Esophagus squamous epithelium (tissue), 5 donors: ENCODE measurements around the gene ALDH8A1. TPM values are rescaled to one million over a fixed set of nuclear protein-coding genes. Genes with fewer than 3 reads are reported as not detected.

ENCODE experiments used
- DNase-seq: peaks from one replicate; lab custom pipeline; 2025; lab: John Stamatoyannopoulos, UW
- H3K27ac ChIP-seq, 4 donors: fragments of 200-600 bp; sonication (generic); one replicate each; pipeline ENCODE4 v1.5.1; 2016 to 2019; ENCODE audit warnings: mild to moderate bottlenecking in 1 of 4
- H3K27me3 ChIP-seq, 4 donors: fragments of 200-600 bp; sonication (generic); 1 replicate in 3 of 4; 2 replicates in 1 of 4; pipeline versions ENCODE4 v1.5.1 to v1.6.0; 2017 to 2021; ENCODE audit warnings: antibody characterized with exemption in 1 of 4
- H3K36me3 ChIP-seq, 3 donors: fragments of 200-600 bp; sonication (generic); one replicate each; pipeline ENCODE4 v1.5.1; 2016 to 2019
- H3K4me1 ChIP-seq, 3 donors: fragments of 200-600 bp; sonication (generic); one replicate each; pipeline ENCODE4 v1.5.1; 2017 to 2019
- H3K4me3 ChIP-seq, 4 donors: fragments of 200-600 bp; sonication (generic); 1 replicate in 3 of 4; 2 replicates in 1 of 4; pipeline ENCODE4 v1.5.1; 2016 to 2019; ENCODE audit warnings: mild to moderate bottlenecking in 2 of 4, moderate library complexity in 1 of 4
- H3K9me3 ChIP-seq, 3 donors: fragments of 200-600 bp; sonication (generic); one replicate each; pipeline ENCODE4 v1.5.1; 2016 to 2019
- POLR2A ChIP-seq, 4 donors: fragments of 450-650 bp; IDR thresholded peaks; one replicate each; pipeline ENCODE4 v1.6.1; 2017; ENCODE audit warnings: antibody characterized with exemption in 4 of 4, mild to moderate bottlenecking in 4 of 4, moderate library complexity in 3 of 4
- WGBS, 2 donors: methylation state at CpG; one replicate each; pipeline ENCODE4 v1.1.5; 2018; 5-methylcytosine and 5-hydroxymethylcytosine counted together
- intact Hi-C: fragments of 100-400 bp; cut with DNase I; formaldehyde crosslinking; loops from one replicate; pipeline ENCODE4 v1.15.0; 2022
- total RNA-seq, 4 donors: library from RNA; depleted of rRNA; stranded (reverse); fragments of >200 nt; gene quantifications; one replicate each; pipeline ENCODE4 v1.1.0, GENCODE V29; 2016
- TF ChIP-seq, protein P1 (sequence below), 6 experiments: fragments of 450-650 bp in 4 of 6; fragments of 200-600 bp in 2 of 6; sonication (generic) in 2 of 6; IDR thresholded peaks; one replicate each; pipeline ENCODE4 v1.5.1; 2016 to 2019; ENCODE audit warnings: antibody characterized with exemption in 6 of 6, mild to moderate bottlenecking in 4 of 6, moderate library complexity in 4 of 6
- donor health status: DM: yes; HTN: yes; CAD: no.

The ALDH8A1 gene
- total RNA-seq, 4 donors from 2014 or later: 0.13 to 0.76 (median 0.62) TPM; not detected in 1

DNA sequence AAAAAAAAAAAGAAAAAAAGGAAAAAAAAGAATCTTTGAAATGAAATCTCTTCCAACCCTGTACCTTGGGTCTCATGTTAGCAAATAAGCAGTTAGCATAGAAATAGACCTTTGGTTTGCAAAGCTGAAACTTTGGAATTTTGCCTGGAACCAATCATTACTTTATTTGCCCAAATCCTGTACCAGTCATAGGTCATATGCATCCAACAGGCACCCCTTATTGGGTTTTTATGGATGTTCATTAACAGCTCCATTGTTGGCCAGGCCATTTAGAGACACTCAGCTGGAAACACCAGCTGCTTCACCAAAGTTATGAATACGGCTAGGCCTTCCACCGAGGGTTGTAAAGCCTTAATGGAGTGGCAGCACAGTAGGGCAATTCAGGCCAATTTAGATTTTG is 53.0 kb downstream of the ALDH8A1 start:
- WGBS, 2 donors: 89 to 94% methylated on average over 2 of the region's 2 CpGs
- H3K9me3 ChIP-seq: peaks cover 0 to 8% (median 0%) of the 10 kb centered on the region in 3 donors
- no peaks in the 10 kb centered on the region for H3K36me3 ChIP-seq
- intact Hi-C loops: no loop called here
- no peak for DNase-seq
- no peak overlapping the region for H3K4me3 ChIP-seq
- H3K4me1 ChIP-seq: peaks cover 0 to 2% (median 0%) of the 10 kb centered on the region in 3 donors
- no peaks in the 10 kb centered on the region for H3K27me3 ChIP-seq
- no peak overlapping the region for H3K27ac ChIP-seq
- TF ChIP-seq POLR2A (IDR thresholded peaks at IDR 0.05): no peak
- TF ChIP-seq, protein P1, sequence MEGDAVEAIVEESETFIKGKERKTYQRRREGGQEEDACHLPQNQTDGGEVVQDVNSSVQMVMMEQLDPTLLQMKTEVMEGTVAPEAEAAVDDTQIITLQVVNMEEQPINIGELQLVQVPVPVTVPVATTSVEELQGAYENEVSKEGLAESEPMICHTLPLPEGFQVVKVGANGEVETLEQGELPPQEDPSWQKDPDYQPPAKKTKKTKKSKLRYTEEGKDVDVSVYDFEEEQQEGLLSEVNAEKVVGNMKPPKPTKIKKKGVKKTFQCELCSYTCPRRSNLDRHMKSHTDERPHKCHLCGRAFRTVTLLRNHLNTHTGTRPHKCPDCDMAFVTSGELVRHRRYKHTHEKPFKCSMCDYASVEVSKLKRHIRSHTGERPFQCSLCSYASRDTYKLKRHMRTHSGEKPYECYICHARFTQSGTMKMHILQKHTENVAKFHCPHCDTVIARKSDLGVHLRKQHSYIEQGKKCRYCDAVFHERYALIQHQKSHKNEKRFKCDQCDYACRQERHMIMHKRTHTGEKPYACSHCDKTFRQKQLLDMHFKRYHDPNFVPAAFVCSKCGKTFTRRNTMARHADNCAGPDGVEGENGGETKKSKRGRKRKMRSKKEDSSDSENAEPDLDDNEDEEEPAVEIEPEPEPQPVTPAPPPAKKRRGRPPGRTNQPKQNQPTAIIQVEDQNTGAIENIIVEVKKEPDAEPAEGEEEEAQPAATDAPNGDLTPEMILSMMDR (IDR thresholded peaks at IDR 0.05): no peak

DNA sequence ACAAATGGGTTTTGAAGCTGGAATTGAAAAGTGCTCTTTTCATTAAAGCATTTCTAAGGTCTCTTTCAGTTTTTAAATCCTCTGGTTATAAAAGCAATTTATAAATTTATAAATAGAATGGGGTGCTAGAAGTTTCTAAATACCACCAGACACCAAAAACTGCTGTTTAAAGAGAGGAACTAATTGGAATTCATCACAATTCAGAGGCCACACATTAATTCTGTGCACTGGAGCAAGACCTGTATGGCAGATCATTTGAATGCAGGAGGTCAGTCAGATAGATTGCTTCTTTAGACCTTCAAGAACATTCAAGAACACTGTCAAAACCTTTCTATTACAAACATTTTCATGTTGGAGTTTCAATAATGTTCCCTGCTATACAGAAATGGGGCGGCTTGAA is 55.1 kb downstream of the ALDH8A1 start:
- Histone ChIP-seq H3K9me3 (peaks cover 0 to 10% (median 0%) of the 10 kb centered on the region in 3 donors), H3K36me3 (no peaks in the 10 kb centered on the region), H3K4me3 (no peak overlapping the region), H3K27ac (no peak overlapping the region), H3K4me1 (no peaks in the 10 kb centered on the region), H3K27me3 (peaks cover 0 to 4% (median 0%) of the 10 kb centered on the region in 4 donors)
- intact Hi-C loops: no loop called here
- DNase-seq: no peak
- 40% methylated on average over 1 of the region's 1 CpG for WGBS, 2 donors
- TF ChIP-seq, protein P1 (IDR thresholded peaks at IDR 0.05): no peak
- no peak for TF ChIP-seq POLR2A (IDR thresholded peaks at IDR 0.05)

DNA sequence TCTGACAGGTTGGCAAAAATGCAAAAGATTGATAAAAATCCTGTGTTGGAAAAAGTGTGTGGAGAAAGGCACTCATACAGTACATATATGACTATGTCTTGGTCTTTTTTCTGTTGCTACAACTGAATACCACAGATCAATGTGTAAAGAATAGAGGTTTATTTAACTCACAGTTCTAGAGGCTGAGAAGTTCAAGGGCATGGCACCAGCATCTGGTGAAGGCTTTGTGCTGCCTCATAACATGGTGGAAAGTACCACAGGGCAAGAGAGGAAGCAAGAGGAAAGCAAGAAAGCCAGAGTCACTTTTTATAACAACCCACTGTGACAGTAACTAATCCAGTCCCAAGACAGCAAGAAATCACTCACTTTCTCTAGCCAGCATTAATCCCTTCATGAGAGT is 57.5 kb downstream of the ALDH8A1 start:
- Histone ChIP-seq H3K4me3 (no peak overlapping the region), H3K4me1 (no peaks in the 10 kb centered on the region), H3K27me3 (peaks cover 0 to 4% (median 0%) of the 10 kb centered on the region in 4 donors), H3K36me3 (no peaks in the 10 kb centered on the region), H3K27ac (no peak overlapping the region), H3K9me3 (peaks cover 0 to 10% (median 0%) of the 10 kb centered on the region in 3 donors)
- intact Hi-C loops: no loop called here
- no peak for DNase-seq
- TF ChIP-seq, protein P1 (IDR thresholded peaks at IDR 0.05): no peak
- TF ChIP-seq POLR2A (IDR thresholded peaks at IDR 0.05): no peak

DNA sequence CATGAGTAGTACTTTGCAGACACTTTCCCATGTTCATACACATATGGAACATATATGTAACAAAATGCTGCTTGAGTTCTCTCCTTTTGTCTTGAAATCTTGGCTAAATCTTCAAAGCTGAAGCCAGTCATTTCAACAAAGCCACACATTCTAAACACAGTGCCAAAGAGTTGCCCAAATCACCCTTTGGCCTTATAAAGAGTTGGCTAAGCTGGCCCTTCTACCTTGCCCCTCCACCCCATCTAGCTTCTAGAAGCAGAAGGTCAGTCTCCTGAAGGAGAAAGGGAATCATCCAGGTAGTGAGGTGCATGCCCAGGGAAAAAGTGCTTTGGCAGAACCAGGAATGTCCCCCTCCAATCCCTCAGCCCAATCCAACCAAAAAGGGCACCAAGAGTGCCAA is 58.3 kb downstream of the ALDH8A1 start:
- Histone ChIP-seq H3K36me3 (no peaks in the 10 kb centered on the region), H3K4me3 (no peak overlapping the region), H3K27ac (no peak overlapping the region), H3K9me3 (peaks cover 0 to 10% (median 0%) of the 10 kb centered on the region in 3 donors), H3K4me1 (no peaks in the 10 kb centered on the region), H3K27me3 (peaks cover 0 to 4% (median 0%) of the 10 kb centered on the region in 4 donors)
- intact Hi-C loops: no loop called here
- TF ChIP-seq POLR2A (IDR thresholded peaks at IDR 0.05): no peak
- TF ChIP-seq, protein P1 (IDR thresholded peaks at IDR 0.05): no peak
- DNase-seq: no peak

DNA sequence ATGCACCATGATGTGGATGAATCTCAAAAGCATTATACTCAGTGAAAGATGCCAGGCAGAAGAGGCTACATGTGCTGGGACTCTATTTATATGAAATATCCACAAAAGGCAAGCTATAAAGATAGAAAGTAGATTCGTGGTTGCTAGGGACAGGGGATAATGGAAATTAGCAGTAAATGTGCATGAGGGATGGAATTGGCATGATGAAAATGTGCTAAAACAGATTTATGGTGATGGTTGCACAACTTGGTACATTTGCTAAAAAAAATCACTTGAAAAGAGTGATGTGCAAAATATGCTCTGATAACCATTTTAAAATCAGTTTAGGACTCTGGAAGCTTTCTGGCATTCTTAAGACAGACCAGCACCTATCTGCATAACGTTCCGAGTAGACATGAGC is 61.6 kb downstream of the ALDH8A1 start:
- H3K27ac ChIP-seq: no peak overlapping the region
- no peak overlapping the region for H3K4me3 ChIP-seq
- DNase-seq: no peak
- H3K36me3 ChIP-seq: no peaks in the 10 kb centered on the region
- H3K4me1 ChIP-seq: no peaks in the 10 kb centered on the region
- TF ChIP-seq POLR2A (IDR thresholded peaks at IDR 0.05): no peak
- TF ChIP-seq, protein P1 (IDR thresholded peaks at IDR 0.05): no peak
- peaks cover 0 to 17% (median 0%) of the 10 kb centered on the region in 4 donors for H3K27me3 ChIP-seq
- intact Hi-C loops: no loop called here
- 50 to 71% methylated on average over 3 of the region's 3 CpGs for WGBS, 2 donors
- peaks cover 0 to 10% (median 0%) of the 10 kb centered on the region in 3 donors for H3K9me3 ChIP-seq
